ENCODE measurements around the gene FBN2.

DNA sequence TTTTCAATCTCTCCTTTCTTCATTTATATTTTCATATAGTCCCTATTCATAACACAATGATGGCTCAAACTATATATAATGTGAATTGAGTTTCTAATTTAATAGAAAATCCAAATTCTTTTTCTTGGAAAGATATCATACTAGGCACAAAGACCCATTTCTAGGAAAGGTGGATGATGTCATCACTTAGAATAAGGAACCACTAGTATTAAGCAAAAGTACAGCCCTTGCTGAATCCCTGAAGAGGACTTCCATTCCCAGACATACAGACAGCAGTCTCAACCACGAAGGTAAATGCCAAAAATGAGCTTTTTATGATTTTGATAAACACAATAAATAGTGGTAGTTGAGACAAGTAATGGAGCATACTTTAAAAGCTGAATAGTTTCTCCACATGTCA is 210.0 kb downstream of the FBN2 start:
- TF ChIP-seq, protein P1, sequence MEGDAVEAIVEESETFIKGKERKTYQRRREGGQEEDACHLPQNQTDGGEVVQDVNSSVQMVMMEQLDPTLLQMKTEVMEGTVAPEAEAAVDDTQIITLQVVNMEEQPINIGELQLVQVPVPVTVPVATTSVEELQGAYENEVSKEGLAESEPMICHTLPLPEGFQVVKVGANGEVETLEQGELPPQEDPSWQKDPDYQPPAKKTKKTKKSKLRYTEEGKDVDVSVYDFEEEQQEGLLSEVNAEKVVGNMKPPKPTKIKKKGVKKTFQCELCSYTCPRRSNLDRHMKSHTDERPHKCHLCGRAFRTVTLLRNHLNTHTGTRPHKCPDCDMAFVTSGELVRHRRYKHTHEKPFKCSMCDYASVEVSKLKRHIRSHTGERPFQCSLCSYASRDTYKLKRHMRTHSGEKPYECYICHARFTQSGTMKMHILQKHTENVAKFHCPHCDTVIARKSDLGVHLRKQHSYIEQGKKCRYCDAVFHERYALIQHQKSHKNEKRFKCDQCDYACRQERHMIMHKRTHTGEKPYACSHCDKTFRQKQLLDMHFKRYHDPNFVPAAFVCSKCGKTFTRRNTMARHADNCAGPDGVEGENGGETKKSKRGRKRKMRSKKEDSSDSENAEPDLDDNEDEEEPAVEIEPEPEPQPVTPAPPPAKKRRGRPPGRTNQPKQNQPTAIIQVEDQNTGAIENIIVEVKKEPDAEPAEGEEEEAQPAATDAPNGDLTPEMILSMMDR (IDR thresholded peaks at IDR 0.05) = no peak
- TF ChIP-seq SIN3A (IDR thresholded peaks at IDR 0.05; ENCODE audit: borderline replicate concordance, insufficient read depth, low read depth, low read length) (no peak), POLR2AphosphoS5 (IDR thresholded peaks at IDR 0.05; ENCODE audit: low read depth, low read length) (no peak)
